Glomerular endothelial cell (primary cell): ENCODE results near the gene VSIG2. TPM values are rescaled to one million over a fixed set of nuclear protein-coding genes. Genes with fewer than 3 reads are reported as not detected.

Source experiments
- DNase-seq: peaks from one replicate; pipeline ENCODE4 v3.0.0-alpha.2; 2011; ENCODE audit warnings: low read depth, low spot score; ENCODE audit errors: extremely low read depth
- total RNA-seq: library from RNA; depleted of rRNA; stranded (reverse); fragments of >200 nt; gene quantifications from 2 replicates; pipeline ENCODE4 v1.2.3, GENCODE V29; 2015

Gene VSIG2
- total RNA-seq, 1 donor from 2014 or later = 1.1 TPM

- DNase-seq = no peak
These were observed 2.1 kb downstream of the VSIG2 start for GRCh38 chr11:124749912-124750311.

- DNase-seq = no peak
These were observed 3.3 kb downstream of the VSIG2 start for GRCh38 chr11:124748481-124749343.

- no peak for DNase-seq
These were observed 4.0 kb downstream of the VSIG2 start for GRCh38 chr11:124748100-124748418.

GRCh38 chr11:124747406-124748099, 4.5 kb downstream of the VSIG2 start:
- no peak for DNase-seq

DNA sequence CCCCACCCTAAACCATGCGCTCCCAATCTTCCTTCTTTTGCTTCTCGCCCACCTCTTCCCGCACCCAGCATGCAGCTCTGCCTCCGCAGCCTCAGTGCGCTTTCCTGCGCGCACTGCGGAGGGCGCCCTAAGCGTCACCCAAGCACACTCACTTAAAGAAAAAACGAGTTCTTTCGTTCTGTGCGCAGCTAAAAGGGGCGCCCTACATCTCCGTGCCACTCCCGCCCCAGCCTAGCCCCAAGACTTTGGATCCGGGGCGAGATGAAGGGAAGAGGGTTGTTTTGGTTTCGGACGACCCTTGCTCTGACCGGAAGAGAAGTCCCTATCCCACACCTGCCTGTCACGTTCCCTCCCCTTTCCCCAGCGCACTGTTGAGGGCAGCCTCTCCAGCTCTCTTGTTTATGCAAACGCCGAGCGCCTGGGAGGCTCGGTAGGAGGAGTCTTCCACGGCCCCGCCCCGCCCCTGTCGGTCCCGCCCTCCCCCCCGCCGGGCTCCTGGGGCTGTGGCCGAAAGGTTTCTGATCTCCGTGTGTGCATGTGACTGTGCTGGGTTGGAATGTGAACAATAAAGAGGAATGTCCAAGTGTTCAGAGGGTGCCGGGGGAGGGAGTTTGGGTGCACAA, 5.3 kb downstream of the VSIG2 start:
- DNase-seq = no peak

DNA sequence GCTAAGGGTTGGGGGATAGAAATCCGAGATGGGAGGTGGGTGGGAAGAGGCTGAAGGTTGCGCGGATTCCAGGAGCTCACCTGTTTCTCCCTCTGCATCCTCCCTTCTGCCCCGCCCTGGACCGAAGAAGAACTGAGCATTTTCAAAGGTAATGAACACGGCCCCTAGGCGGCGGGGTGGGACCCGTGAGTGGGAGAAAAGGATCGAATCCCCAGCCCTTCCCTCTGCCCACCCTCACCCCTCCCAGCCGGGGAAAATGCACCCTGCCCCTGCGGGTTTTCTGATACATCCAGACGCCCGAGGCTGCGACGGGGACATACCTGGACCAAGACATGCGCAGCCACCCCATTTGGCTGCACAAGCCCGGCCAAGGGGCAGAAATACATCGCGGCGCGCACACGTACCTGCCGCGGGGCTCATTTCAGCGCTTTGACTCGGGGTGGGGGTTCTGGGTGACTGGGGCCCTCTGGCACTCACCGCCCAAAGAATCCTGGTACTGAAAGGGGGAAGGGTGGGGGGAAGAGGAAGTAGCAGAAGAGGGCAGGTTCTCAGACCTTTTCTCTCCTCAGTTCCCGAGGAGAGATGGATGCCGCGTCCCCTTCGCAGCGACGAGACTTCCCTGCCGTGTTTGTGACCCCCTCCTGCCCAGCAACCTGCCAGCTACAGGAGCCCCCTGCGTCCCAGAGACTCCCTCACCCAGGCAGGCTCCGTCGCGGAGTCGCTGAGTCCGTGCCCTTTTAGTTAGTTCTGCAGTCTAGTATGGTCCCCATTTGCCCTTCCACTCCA, 6.0 kb downstream of the VSIG2 start:
- no peak for DNase-seq

DNA sequence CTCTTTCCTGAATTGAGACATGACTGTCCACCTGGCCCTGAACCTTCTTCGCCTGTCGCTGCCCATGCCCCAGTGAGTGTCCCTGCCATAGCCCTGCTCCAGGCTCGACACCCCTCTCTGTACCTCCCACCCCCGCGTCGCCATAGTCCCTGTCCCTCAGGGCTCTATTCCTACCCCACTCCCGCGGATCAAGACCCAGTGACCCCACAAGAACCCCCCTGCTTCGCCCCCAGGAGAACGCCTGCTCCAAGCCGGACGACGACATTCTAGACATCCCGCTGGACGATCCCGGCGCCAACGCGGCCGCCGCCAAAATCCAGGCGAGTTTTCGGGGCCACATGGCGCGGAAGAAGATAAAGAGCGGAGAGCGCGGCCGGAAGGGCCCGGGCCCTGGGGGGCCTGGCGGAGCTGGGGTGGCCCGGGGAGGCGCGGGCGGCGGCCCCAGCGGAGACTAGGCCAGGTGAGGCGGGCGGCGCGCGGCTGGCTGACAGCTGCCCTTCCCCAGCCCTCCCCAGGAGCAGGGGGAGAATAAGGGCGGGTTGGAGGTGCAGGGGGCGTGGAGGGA, 6.7 kb downstream of the VSIG2 start:
- DNase-seq = no peak

DNA sequence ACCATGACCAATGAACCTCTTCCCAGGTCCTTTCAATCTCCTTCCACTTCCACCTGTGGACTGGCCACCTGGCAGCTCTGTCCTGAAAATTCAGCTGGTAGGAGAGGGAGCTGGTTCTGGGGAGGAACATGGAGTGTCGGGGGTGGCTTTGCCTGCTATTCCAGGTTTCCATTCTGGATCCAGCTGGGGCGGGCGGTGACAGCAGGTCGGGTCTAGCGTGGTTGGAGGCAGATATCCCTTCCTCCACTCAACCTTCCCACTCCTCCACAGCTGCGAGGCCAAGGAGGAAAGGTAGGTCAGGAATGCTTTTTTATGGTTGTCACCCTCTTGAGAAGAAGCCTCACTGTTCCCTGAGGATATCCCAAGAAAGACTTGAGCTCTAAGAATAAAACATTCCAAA, 9.0 kb downstream of the VSIG2 start:
- no peak for DNase-seq

DNA sequence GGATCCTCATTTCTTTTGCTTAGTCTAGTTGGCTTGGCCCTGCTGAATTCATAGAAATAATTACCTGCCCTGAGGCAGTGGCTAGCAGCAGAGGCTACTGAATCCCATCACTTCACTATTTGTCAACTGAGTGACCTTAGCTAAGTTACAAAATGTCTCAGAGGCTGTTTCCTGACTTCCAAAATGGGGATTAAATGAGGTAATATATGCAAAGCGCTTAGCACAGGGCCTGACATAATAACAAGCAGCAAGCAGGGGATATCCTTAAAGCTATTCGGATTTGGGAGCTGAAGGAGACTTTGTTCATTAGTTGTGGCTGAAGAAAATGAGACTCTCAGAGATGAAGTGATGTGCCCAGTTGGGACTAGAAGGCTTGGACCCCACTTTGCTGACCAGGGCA, 9.5 kb downstream of the VSIG2 start:
- DNase-seq = no peak

DNA sequence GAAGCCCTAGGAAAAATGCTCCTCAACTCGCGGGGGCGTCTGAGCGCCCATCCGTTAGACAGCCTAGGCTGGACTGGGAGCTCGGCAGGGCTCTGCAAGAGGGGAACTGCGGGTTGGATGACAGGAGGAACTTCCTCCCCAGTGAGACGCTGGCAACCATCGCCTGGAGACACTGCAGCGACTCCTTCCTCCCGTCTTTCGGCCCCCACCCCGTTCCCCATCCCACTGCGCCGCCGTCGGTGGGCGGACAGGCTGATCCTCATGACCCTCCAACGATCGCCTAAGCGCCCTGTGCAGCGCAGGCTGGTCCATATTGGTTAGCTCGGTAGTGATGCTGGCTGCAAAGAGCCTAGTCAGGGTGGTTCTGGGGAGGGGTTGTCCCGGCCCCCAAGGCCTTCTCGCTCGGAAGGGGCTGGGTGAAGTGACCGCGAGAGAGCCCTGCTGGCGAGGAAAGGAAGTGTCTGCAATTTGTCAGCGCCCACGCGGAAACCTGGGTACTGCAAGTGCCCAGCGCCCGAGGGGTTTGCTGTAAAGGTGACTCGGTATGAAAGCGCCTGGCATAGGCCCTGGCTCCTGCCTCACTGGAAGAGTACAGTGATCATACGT, 11.7 kb downstream of the VSIG2 start:
- no peak for DNase-seq

- DNase-seq = no peak
These were observed 12.4 kb downstream of the VSIG2 start, which contains the start of gene NRGN for GRCh38 chr11:124739479-124740276. Gene NRGN (plus strand): TSS chr11:124739942. CDS start chr11:124740085, 143 bp downstream.

DNA sequence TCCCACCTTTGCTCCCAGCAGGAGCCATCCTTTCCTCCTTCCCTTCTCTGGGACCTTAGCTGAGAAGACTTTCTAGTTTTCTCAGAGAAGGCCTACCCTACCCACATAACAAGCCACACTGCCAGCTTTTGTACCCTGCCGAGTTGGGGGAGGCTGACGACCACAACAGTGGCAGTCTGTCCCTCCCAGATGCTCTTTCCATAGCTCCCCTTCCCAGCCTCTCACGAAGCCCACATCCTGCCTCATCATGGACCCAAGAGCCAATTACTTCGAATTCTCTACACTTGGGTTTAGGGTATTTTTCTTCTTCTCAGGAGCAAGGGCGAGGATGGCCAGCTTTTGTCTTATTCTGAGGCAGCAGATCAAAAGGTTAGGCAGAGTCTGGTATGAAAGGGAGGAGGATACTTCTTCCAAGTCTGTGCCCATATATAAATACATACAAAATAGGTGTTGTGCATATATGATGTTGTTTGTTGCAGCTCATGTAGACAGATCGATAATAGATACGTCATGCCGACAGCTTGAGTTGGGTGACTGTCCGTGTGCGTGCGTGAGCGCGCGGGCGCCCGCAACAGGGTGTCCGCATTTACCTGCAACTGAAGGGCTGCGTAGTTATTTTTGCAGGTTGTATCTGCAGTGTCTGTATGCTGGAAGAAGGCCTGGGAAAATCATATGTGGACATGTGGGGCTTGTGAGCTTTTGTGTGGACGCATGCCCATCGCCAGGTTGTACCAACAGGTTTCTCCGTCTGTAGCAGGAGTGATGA, 13.2 kb downstream of the VSIG2 start:
- no peak for DNase-seq

DNA sequence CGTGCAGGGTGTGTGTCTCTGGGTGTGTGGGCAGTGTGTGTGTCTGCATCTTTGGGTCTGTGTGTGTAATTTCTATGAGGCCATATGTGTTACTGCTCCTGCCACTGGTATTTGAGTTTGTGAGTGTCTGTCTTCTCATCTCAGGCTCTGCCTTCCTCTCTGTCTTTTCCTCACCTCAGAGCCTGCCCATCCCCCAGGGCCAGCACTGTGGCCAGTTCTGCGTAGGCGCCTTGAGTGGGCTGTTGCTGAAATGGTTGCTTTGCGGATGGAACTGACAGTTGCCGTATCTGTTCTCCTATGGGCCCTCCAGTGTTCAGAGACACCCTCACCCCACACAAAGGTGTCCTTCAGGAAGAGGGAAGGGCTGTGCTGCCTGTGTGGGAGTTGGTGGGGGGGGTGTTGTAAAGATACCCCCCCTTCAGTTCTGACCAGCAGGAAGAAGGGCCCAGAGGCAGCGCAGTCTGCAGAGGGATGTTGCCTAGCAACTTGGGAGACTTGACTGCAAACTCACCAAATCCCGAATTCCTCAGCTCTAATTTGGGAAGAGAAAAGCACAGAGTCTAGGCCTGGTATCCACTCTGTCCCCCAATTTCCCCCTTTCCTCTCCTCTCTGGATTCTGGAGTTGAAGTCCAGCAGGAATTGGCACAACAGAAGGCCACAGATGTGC, 14.3 kb downstream of the VSIG2 start:
- DNase-seq = no peak

- DNase-seq = no peak
These were observed 15.3 kb downstream of the VSIG2 start for GRCh38 chr11:124736736-124737135.

GRCh38 chr11:124732230-124732629, 19.8 kb downstream of the VSIG2 start:
- no peak for DNase-seq

DNA sequence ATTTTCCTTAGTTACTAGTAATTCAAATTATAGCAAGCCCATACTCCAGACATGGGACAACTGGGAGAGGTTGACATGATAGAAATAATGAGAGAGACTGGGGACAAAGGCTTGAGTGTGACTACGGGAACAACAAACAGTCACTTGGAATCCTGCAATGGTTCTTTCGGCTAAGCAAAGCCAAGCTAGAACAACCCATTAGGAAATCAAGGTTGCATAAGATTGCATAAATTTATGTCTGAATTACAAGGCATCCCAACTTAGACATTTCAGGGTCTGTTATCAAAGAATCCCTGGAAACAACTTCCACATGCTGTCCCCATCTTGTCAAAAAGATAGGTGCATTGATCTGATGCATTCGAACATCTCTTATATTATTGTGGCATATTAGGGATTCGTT, 22.5 kb downstream of the VSIG2 start:
- DNase-seq = no peak

GRCh38 chr11:124728134-124728533, 23.9 kb downstream of the VSIG2 start:
- DNase-seq = no peak

- no peak for DNase-seq
These were observed 24.6 kb downstream of the VSIG2 start for GRCh38 chr11:124727474-124727873.
